Upper lobe of right lung (tissue), 1 donor: ENCODE data around the gene FXR1. TPM values are rescaled to one million over a fixed set of nuclear protein-coding genes. Genes with fewer than 3 reads are reported as not detected.

Source experiments
- ATAC-seq: fragments of 200-7000 bp; cut with Tn5 transposase; one replicate; pipeline ENCODE4 v1.9.1; 2020; ENCODE audit warnings: mild to moderate bottlenecking, moderate library complexity
- DNase-seq: peaks from one replicate; pipeline ENCODE4 v3.0.0-alpha.2; 2020
- H3K27ac ChIP-seq: fragments of 200-600 bp; one replicate; pipeline ENCODE4 v1.8.0; 2022
- H3K27me3 ChIP-seq: fragments of 200-600 bp; one replicate; pipeline ENCODE4 v1.8.0; 2022; ENCODE audit warnings: mild to moderate bottlenecking
- H3K36me3 ChIP-seq: fragments of 200-600 bp; one replicate; pipeline ENCODE4 v1.8.0; 2022
- H3K4me1 ChIP-seq: fragments of 200-600 bp; one replicate; pipeline ENCODE4 v1.8.0; 2022
- H3K4me3 ChIP-seq: fragments of 200-600 bp; one replicate; pipeline ENCODE4 v1.8.0; 2022; ENCODE audit warnings: mild to moderate bottlenecking
- H3K9me3 ChIP-seq: fragments of 200-600 bp; one replicate; pipeline ENCODE4 v1.8.0; 2022
- intact Hi-C: fragments of 100-400 bp; cut with DNase I; formaldehyde crosslinking; loops from one replicate; pipeline ENCODE4 v1.11.0; 2022
- total RNA-seq: library from RNA; stranded (reverse); fragmentation: NEBNext Ultra II Directional; extraction: Animal tissue kit (Norgen Biotek cat#: 25700); gene quantifications from one replicate; pipeline ENCODE4 v1.2.1, GENCODE V29; 2021
- TF ChIP-seq, protein P1 (sequence below): fragments of 200-600 bp; IDR thresholded peaks from one replicate; pipeline ENCODE4 v1.8.0; 2022; ENCODE audit warnings: antibody characterized with exemption
- donor health status: DM: no; HTN: yes; CAD: no; lungs with severe emphysema.

FXR1 gene
- total RNA-seq, 1 donor from 2014 or later: 97.3 TPM

DNA sequence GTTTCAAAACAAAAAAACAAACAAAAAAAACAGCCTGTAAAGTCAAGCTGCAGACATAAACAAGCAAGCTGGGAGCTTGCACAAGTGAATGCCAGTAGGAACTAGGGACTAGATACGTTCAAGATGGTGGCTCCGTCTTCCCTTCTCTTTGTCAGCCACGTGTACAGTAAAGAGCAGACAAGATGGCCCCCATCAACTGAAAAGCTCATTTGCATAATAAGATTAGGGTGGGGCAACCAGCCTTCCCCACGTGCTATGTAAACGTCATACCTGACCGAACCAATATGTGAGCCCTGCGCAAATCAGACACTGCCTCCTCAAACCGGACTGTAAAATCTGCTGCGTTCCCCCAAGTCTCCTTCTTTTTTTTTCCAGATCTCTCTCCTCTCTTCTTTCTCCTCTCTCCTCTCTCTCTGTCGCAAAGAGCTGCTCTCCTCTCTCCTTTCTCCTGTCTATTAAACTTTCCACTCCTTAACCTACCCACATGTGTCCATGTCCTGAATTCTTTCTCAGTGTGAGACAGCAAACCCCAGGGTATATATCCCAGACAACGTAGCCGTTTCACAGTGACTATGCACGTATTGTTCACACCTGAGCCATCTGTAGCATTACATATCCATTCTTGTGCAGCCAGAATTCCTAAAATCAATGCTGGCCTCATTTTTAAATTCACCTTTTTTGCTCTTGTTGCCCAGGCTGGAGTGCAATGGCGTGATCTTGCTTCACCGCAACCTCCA, 31.2 kb upstream of the FXR1 start:
- ATAC-seq (no peak), DNase-seq (no peak)
- intact Hi-C loops: no loop called here
- H3K4me1 ChIP-seq: no peaks in the 10 kb centered on the region
- H3K27ac ChIP-seq: no peak overlapping the region
- H3K9me3 ChIP-seq: no peaks in the 10 kb centered on the region
- H3K36me3 ChIP-seq: no peaks in the 10 kb centered on the region
- no peaks in the 10 kb centered on the region for H3K27me3 ChIP-seq
- H3K4me3 ChIP-seq: no peak overlapping the region
- TF ChIP-seq, protein P1, sequence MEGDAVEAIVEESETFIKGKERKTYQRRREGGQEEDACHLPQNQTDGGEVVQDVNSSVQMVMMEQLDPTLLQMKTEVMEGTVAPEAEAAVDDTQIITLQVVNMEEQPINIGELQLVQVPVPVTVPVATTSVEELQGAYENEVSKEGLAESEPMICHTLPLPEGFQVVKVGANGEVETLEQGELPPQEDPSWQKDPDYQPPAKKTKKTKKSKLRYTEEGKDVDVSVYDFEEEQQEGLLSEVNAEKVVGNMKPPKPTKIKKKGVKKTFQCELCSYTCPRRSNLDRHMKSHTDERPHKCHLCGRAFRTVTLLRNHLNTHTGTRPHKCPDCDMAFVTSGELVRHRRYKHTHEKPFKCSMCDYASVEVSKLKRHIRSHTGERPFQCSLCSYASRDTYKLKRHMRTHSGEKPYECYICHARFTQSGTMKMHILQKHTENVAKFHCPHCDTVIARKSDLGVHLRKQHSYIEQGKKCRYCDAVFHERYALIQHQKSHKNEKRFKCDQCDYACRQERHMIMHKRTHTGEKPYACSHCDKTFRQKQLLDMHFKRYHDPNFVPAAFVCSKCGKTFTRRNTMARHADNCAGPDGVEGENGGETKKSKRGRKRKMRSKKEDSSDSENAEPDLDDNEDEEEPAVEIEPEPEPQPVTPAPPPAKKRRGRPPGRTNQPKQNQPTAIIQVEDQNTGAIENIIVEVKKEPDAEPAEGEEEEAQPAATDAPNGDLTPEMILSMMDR: no peak

DNA sequence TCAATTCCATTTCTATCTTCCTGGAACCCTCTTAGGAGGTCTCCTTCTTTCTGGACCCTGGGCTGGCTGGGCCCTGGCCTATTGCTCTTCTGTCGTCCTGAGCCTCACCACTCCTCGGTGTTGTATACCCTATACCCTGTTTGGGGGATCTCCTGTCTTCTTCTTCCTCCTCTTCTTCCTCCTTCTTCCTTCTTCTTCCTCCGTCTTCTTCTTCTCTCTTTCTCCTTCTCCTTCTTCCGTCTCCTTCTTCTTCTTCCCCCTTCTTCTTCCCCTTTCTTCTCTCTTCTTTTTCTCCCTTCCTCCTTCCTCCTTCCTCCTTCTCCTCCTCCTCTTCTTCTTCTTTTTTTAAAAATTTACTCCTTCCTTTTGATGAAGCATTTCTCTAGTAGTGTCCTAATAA, 30.4 kb upstream of the FXR1 start:
- Histone ChIP-seq H3K27me3 (no peaks in the 10 kb centered on the region), H3K4me1 (no peaks in the 10 kb centered on the region), H3K9me3 (no peaks in the 10 kb centered on the region), H3K27ac (no peak overlapping the region), H3K36me3 (no peaks in the 10 kb centered on the region), H3K4me3 (no peak overlapping the region)
- ATAC-seq (no peak), DNase-seq (no peak)
- TF ChIP-seq, protein P1: no peak
- intact Hi-C loops: no loop called here

GRCh38 chr3:180888992-180889560, 23.4 kb upstream of the FXR1 start:
- intact Hi-C loops: no loop called here
- Histone ChIP-seq H3K9me3 (no peaks in the 10 kb centered on the region), H3K27ac (no peak overlapping the region), H3K4me1 (no peaks in the 10 kb centered on the region), H3K27me3 (no peaks in the 10 kb centered on the region), H3K36me3 (no peaks in the 10 kb centered on the region), H3K4me3 (no peak overlapping the region)
- DNase-seq: no peak
- TF ChIP-seq, protein P1: no peak
- ATAC-seq: no peak

DNA sequence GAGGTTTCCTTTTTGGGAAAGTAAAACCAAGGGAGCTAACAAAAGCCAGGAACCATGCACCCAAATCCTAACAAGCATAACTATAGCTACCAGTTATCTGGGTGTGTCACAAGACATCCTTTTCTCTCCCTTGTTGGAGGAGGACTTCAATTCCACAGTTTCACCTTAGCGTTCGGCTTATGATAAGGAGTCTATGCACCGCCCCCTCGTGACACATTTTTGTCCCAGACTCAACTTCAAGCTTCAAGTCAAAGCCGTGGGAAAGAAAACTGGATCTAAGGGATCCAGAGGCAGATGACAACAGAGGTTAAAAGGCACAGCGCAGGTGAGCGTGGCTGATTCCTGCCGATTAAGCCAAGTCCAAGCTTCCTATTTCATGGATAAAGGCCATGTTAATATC, 13.9 kb upstream of the FXR1 start:
- no peaks in the 10 kb centered on the region for H3K27me3 ChIP-seq
- intact Hi-C loops: no loop called here
- ATAC-seq (no peak), DNase-seq (no peak)
- no peaks in the 10 kb centered on the region for H3K9me3 ChIP-seq
- H3K4me1 ChIP-seq: no peaks in the 10 kb centered on the region
- TF ChIP-seq, protein P1: no peak
- H3K36me3 ChIP-seq: no peaks in the 10 kb centered on the region
- no peak overlapping the region for H3K4me3 ChIP-seq
- no peak overlapping the region for H3K27ac ChIP-seq

DNA sequence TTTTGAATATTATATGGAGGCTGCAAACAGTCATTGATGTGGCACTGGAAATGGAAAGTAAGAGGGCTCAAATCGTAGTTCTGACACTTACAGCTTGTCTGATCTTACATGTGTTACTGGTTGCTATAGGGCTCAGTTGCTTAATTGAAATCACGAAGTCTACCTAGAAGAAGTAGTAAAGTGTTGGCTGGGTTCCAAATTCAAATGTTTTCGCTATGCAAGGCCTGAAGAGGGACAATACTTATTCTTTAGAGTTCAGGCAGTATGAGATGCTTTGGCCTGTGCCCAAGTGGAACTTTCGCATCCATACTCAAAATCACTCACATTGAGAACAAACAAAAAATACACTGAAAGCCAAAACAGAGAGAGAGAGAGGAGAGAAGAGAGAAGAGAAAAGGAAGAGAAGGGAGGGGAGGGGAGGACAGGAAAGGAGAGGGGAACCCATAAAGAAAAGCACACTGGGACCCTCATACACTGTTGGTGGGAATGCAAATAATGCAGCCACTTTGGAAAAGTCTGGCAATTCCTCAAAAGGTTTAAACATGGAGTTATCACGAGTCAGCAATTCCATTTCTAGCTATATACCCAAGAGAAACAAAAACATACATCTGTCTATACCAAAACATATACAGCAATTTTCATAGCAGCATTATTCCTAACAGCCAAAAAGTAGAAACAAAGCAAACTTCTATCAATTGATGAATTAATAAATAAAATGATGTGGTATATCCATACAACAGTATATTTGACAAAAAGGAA, 2.9 kb upstream of the FXR1 start:
- H3K4me1 ChIP-seq: peaks cover 17% of the 10 kb centered on the region
- H3K4me3 ChIP-seq: no peak overlapping the region
- TF ChIP-seq, protein P1: no peak
- no peak for ATAC-seq
- H3K27me3 ChIP-seq: no peaks in the 10 kb centered on the region
- intact Hi-C loops: no loop called here
- no peaks in the 10 kb centered on the region for H3K36me3 ChIP-seq
- DNase-seq: no peak
- no peaks in the 10 kb centered on the region for H3K9me3 ChIP-seq
- no peak overlapping the region for H3K27ac ChIP-seq
